ENCODE measurements around the gene VPS37C.

VPS37C gene

DNA sequence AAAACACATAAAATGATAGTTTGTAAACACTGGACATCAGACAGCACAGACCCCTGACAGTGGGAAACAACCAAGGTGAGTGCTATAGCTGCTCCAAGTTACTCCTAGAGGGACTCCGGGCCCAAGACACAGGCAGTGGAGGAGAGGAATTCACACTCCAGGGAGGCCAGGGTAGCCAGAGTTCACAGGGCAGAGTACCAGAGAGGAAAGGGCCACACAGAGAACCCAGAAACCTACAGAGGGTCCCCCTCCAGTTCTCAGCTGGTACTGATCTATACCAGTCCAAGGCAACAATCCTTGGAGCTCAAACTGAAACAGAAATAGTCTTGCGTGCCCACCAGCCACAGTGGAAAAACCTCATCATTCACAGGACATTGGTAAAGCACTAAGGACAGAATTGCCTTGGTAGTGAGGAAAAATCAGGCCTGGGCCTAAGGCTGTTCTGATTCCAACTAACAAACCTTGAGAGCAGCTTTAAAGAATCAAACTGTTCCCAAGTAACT, 7.6 kb downstream of the VPS37C start:
- DNase-seq (ENCODE audit: low spot score), result no peak

DNA sequence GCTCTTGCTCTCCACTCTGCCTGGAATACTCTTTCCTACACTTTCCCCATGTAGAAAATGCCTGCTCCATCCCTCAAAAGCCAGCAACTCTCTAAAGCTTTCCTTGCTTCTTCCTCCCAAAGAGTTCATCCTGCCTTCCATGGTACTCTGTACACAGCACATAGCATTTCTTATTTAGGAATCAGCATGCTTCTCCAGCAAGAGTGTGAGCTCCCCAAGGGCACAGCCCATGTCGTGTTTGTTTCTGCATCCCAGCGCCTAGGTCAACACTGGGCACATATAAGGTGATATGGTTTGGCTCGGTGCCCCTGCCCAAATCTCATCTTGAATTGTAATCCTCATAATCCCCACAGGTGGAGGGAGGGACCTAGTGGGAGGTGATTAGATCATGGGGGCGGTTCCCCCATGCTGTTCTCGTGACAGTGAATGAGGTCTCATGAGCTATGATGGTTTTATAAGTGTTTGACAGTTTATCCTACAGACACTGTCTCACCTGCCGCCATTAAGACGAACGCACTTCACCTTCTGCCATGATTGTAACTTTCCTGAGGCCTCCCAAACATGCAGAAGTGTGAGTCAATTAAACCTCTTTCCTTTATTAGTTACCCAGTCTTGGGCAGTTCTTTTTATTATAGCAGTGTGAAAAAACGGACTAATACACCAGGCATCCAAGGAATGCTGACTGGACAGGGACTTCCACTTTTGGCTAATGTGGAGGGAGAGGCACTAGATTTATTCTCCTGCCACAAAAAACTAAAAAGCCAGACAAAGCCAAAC, 8.2 kb downstream of the VPS37C start:
- DNase-seq (ENCODE audit: low spot score), result no peak

DNA sequence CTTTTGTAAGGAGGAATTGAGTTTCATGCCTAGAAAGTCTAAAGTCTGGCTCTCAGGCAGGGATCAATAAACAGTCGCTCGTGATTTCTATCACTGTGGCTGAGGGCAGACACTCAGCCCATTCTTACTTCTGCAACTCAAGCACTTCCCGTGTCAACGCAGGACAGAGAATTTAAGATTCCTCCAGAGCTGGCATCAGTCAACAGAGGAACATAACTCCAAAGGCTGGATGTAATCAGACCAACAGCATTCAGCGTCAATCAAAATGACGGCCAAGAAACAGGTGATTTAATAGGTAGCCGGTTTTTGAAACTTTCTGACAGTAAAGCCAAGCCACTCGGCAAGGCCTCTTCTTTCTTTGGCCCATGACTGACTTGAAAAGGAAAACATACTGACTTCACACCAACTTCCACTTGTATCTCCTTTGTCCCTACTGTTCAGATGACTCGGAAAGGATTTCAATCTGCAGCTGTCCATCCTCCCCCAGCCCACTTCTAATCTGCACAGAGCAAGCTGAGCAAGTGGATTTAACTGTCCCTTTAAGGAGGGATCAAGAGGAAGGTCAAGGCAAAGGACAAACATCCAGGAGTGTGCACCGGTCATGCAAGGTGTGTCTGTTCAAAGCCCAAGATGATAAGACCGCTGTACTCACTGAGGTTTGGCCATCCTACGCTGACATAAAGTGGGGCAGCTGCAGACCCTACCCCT, 9.5 kb downstream of the VPS37C start:
- no peak for DNase-seq (ENCODE audit: low spot score)

DNA sequence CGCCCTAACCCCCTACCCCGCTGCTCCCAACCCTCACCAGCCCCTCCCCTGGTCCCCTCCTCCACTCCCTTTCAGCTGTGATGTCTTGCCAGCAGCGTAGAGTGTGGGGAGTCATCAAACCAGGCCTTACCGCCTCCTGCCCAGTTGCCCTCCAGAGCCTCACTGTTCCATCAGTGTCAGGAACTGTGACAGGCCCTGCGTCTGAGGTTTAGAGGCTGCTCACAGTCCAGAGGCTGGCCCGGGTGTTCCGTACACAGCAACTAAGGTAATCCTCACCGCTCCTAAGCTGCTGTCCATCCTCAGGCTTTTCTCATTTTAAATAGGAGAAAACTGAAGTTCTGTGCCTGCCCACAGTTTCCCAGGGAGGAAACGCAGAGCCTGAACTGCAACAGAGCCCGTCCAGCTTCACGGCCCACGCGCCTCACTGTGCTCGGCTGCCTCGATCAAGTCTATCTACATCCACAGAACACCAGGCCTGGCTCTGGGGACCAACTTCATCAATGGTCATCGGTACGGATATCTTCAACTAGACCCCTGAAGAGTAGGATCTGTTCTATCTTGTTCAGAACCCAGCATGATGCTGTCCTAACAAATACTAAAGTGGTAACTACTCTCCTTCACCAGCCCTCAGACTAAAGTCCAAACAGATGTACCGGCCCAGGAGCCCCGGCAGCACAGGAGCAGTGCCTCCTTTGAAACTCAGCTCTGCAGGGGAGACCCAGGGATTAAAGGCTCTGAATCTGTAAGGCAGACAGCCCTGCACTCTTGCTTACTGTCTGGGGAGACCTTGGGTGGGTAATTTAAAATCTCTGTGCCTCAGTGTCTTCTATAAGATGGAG, 10.3 kb downstream of the VPS37C start:
- DNase-seq (ENCODE audit: low spot score), result no peak

DNA sequence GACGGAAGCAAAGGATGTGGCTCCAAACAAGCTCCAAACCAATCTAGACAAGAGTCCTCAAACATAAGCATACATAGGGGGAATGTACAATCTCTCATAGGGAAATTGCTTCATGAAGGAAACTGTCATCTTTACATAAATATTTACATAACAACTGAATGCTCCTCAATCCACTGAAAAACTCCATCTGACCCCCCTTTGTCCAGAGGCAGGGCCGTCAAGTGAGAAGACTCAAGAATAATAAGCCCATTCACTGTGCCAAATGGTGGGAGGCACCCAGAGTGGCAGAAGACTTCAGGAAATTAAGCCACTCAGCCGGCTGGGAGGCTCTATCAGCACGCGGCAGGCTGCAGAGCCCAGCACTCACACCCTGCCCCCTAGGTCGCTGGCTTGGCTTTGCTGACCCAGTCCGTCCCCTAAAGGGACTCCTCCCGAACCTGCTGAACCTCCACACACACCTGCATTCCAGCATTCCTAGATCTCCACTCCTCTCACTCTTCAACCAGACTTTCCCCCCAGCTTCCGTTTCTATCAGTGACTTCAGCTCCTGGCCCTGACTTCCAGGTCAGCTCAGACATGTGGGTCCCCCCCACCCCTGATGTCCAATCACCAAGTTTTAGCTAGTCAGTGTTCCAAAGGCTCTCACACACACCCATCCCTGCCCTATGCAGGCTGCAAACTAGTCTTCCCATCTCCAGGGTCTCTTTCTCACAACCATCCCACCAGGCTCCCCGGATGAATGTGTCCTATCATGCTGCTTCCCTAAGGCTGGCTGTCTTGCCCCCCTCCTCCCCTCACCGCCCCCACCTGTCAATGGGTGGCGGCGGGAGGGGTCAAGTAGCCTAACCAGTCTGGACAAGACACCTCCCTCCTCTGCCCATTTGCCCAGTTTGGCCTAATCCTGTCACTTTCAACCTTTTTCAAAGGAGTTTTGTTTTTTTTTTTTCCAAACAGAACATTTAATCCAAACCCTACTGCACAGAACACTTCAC, 11.3 kb downstream of the VPS37C start:
- DNase-seq (ENCODE audit: low spot score), result no peak

DNA sequence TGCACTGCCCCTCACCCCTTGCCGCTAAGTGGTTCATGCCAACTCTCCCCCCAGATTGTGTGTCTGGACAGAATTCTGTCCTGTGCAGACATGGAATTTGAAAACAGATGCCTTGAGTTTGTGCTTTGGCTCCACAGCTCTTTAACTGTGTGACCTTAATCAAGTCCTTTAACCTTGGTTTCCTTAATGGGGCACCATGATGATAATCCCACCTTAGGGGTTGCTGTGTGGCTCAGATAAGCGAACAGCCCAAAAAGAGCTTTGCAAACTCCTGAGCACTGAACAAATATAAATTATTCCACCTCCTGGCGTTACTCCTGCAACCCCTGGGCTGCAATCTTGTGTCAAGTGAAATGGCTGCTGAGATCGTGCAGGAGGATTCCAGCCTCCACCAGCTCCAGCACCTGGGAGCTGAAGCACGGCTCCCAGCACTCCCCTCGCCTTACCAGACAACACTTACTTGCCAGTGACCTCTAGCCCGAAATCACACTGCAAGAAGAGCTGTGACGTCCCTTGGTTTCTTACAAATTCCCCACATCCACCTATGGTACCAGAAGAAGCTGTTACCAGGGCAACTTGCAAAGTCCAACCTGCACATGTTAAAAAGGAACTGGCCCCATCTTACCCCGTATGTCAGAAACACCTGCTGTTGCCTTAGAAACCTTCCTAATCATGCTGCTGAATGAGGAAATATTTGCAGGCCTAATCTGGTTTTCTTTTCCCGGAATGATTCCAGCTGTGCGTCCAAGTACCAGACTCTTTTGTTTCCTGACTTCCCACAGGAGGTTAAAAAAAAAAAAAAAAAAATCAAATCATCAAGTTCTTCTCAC, 13.2 kb downstream of the VPS37C start:
- no peak for DNase-seq (ENCODE audit: low spot score)

DNA sequence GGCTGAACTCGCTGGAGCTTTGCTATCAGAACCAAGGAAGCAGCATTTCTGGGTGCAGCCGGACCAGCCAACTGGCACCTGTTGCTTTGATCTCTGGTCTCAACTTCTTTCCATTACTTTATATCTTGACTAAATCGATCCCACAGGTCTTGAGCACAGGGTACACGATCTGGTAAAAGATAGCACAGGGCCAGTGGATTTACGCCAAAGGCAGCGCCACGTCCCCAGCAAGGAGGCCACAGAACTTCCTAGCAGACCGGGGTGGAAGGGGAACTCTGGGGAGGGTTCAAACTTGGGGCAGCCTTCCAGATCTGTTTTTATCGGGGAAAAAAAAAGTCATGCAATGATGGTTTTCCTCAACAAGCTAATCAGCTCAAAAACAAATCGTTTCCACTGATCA, 14.0 kb downstream of the VPS37C start:
- DNase-seq (ENCODE audit: low spot score), result no peak

DNA sequence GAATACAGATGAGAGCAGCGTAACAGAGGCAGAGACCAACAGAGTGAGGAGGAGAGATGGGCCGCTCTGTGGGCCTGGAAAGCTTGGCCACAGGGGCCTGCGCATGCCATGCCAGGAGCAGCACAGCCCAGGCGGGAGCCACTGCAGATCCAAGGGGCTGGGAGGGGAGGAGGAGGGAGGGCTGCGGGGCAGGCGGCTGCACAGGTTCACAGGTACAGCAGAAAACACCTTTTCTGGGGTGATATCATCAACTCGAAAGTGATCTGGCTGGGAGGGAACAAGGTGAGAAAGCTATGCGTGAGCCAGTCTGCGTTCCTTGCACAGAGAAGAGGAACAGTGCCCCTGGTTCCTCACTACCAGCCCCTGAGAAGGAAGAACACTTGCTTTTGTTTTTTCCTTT, 14.8 kb downstream of the VPS37C start:
- no peak for DNase-seq (ENCODE audit: low spot score)

DNA sequence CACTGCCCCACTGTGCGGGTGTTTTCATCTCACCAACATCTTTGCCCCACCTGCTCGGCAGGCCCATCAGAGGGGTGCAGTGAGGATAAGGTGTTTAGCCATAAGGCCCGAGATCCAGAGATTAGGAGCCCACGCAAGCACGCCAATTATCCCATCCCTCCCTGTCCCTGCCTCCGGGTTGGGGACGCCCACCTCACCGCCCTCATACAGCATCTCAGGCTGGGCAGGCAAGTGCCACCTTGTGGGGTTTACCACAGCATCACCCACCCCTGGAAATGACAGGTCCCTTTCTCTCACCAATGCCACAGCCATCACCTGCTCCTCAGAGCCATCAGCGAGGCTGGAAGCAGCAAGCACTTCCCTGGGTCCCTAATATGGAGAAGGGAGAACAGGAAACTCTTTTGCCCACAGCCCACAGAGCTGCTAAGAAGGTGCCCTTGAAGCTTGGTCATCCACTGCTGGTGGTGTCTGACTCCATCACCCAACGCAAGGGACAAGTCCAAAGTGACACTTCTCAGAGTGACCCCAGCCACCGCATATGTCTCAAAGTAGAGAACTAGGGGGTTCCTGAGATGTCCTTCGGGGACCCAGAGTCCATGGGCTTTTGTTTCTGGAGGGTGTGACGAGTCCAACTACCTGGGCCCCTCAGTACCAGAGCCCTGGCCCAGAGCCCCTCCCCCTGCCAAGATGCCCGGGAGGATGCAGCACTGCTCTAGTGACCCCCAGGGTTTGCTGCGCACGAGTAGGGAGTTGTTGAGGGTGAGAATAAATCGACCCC, 15.8 kb downstream of the VPS37C start:
- DNase-seq (ENCODE audit: low spot score), result no peak

DNA sequence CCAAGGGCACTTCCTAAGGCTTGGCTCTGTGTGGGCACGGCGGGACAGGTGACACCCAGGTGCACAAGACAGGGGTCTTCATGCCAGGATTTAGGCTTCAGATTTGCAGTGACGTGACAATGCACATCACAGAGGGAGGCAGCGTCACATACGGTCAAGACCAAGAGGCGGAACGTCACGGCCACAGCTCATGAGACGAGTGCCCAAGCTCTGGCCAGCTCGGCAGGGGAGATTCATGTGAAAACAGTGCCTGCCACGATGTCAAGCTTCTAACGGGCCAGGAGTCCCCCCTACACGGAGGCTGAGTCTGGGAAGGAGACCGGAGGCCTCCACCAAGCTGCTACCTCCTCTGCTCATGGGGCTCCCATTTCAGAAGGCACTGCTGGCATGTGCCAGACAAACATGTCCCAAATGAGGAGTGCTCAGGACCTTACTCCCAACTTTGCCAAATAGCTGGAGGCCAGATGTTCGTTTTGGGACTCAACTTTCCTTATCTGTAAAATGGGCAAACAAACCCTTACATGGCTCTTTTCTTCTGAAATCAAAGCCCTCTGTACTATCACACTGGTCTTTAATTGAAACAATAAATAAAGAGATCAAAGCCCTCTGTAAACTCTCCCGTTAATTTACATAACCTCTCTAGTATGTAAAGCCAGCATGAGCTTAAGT, 16.6 kb downstream of the VPS37C start:
- no peak for DNase-seq (ENCODE audit: low spot score)

DNA sequence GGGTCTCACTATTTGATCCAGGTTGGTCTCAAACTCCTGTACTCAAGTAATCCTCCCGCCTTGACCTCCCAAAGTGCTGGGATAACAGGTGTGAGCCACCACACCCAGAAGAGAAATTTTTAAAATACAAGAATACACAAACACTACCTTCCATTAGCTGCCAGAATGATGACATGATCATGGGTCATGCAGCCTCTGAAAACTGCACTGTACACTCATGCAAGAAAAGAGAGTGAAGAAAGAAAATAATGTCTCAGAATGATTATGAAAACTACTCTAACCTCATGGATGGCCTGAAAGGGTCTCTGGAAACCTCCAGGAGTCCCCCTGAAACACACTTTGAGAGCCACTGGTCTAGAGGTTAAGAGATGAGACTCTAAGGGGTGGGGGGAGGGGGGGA, 18.8 kb downstream of the VPS37C start:
- DNase-seq (ENCODE audit: low spot score), result no peak

DNA sequence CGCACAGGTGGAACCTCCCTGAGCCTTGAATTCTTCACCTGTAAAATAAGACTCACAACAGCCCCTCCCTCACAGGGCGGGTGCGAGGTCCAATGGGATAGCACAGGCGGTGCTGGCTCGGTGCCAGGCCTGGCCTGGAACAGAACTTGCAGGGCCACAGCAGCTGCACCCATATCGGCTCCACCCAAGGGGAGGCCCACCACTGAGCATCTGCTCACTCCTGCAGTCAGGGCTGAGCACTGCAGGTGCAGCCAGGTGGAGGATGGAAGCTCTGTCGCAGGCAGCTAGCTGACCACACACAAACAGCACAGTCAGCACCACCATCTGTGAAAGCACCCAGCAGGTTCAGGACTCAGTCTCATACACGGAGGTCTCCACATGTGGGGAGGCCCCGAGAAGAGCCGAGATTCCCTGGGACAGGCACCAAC, 19.6 kb downstream of the VPS37C start:
- DNase-seq (ENCODE audit: low spot score), result no peak

DNA sequence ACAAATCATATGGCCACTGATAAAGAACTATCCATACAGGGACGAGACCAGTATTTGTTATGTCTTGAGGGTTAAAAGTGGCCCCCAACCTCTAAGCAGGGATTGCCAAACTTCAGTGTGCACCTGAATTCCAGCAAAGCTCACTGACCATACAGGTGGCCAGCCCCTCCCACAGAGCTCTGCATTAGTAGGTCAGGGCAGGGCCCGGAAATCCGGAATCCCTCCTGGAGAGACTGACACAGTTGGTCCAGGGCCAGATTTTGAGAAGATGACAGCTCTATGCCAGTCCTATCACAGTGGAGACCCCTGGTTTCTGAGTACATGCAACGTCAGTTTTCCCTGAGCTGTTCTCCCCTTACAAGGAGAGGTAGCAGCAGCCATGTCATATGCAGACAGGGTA, 20.8 kb downstream of the VPS37C start:
- no peak for DNase-seq (ENCODE audit: low spot score)

DNA sequence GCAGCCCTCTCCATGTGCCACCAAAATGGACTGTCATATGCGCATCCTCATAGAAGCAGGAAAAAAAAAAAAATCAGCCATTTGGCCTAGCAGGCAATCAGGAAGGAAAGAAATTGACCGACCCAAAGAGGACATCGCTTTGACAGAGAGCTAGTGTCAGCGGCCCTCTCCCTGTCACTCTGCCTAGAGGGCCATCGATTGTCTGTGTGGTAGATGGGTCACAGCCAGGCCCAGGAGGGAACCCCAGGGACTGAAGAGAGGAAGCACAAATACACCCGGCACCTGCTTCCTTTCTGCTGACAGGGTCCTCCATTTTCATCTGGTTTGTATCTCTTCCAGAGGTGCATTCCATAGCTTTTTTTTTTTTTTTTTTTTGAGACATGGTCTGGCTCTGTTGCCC, 21.8 kb downstream of the VPS37C start:
- DNase-seq (ENCODE audit: low spot score), result no peak

DNA sequence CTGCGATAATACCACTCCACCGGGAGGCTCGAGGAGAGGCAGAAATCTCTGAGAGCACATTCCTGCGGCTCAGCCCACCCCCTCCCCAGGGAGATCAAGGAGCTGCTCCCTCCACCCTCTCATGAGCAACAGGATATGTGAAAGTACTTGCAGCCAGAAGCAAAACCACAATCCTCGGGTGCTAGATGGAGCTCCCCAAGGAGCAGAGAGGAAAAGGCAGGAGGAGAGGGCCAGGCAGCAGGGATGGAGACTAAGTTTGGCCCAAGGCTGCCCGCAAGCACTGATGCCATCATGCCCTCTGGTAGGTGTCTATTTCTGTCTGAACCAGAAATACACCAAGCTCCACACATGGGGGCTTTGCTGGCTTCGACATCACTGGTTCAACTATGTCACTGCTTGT, 22.3 kb downstream of the VPS37C start:
- no peak for DNase-seq (ENCODE audit: low spot score)

DNA sequence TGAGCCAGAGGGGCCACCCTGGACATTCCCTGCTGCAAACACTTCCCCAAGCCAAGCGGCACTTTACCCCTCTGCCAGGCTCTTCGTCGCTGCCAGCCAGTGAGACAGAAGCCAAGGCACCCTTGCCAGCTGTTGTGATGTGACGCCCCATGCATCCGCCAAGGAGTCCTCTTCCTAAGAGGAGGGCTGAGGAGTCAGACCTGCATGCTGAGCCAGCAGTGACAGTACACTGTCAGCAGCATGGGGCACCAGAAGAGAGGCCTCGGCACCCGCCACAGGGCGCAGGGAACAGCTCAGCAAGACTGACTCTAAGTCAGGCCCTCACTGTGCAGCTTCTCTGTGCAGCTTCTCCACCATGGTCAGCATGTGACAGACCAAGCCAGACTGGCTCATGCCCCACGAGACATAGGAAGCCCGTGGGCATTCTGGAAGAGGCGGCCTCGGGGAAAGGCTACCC, 26.4 kb downstream of the VPS37C start:
- no peak for DNase-seq (ENCODE audit: low spot score)

DNA sequence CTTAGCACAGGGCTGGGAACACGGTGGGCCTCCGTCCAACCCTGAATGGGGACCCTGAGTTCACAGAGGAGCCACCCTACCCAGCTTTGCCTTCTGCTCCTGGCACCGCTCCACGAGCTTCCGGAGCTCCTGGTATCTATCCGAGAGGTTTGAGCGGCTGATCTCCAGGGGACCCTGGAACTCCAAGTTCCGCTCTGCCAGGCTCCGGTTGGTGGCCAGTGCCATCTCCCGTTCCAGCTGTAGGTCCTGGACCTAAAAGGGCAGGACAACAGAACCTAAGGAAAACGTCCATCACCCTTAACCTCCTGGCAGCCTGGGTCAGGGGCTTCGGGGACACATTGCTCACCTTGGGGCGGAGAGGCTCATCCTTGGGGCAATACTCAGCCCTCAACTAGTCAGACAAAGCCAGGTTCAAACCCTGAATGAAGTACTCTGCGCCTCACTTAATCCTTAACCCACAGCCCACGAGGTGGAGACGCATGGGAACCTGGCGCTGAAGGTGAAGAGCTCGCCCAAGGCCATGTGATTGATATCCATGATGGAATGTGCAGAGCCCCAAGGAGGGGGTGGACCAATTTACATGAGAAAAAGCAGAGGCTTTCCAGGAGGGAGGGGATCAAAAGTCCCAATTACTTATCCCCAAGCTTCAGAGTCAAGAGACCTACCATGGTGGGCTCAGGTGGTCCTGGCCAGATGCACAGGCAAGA, 27.1 kb downstream of the VPS37C start:
- no peak for DNase-seq (ENCODE audit: low spot score)

DNA sequence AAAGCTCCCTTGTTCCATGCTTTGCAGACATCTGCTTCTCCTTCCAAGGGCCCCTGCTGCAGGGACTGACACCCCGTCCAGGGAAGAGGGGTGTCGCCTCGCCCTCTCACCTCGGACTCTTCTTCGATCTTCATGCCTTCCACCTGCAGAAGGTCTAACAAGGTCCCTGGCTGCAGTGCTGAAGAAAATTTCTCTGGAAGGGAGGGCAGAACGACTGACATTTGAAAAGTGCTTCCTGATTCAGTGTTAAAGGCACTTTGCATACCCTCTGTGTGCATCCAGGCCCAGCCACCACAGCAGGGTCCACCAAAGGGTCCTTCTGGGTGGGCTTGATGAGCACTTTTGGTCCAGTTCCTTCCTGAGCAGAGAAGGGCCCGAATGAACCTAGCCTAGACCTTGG, 28.1 kb downstream of the VPS37C start:
- DNase-seq (ENCODE audit: low spot score), result no peak

Measured in CD4-positive, alpha-beta T cell treated with Interleukin-15 for 4 hours (primary cell).